Right ventricle myocardium superior (tissue), 1 donor: ENCODE data around the gene KIAA1671. TPM values are rescaled to one million over a fixed set of nuclear protein-coding genes. Genes with fewer than 3 reads are reported as not detected.

Experiments used
- ATAC-seq: fragments of 200-7000 bp; cut with Tn5 transposase; one replicate; pipeline ENCODE4 v1.9.1; 2020; ENCODE audit warnings: mild to moderate bottlenecking; ENCODE audit not compliant: poor library complexity
- DNase-seq: peaks from one replicate; pipeline ENCODE4 v3.0.0-alpha.2; 2020
- intact Hi-C: fragments of 100-400 bp; cut with DNase I; formaldehyde crosslinking; loops from one replicate; pipeline ENCODE4 v1.11.2; 2022
- total RNA-seq: library from RNA; stranded (reverse); fragmentation: NEBNext Ultra II Directional; extraction: Animal tissue kit (Norgen Biotek cat#: 25700); gene quantifications from one replicate; pipeline ENCODE4 v1.2.1, GENCODE V29; 2021
- donor health status: DM: no; HTN: yes; CAD: no; lungs with severe emphysema.

The KIAA1671 gene
- total RNA-seq, 1 donor from 2014 or later, result 12.6 TPM

DNA sequence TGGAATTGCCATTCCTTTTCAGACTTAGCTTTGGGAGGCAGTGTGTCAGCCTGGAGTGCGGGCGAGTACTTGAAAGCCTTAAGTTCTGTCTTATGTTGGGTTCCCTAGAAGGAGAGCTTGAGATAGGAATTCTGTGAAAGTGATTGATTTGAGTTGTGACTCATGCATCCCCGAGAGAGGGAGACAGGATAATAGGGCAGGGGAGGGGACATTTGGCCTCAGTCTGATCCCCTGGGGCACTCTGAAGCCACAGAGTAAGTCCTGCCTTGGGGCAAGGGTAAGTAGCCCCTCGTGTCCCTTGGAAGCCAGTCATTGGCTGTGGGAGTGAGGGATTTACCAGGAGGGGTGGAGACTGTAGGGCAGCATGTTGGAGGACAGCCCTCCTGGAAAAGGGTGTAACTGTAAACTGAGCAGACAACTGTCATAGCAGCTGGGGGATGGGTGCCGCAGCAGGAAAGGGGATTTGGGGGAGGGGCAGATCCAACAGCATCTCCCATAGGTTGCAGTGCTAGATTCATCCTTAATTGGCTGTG is 44.0 kb downstream of the KIAA1671 start:
- intact Hi-C loops, result no loop called here
- ATAC-seq (peak; percentile 70), DNase-seq (no peak)

DNA sequence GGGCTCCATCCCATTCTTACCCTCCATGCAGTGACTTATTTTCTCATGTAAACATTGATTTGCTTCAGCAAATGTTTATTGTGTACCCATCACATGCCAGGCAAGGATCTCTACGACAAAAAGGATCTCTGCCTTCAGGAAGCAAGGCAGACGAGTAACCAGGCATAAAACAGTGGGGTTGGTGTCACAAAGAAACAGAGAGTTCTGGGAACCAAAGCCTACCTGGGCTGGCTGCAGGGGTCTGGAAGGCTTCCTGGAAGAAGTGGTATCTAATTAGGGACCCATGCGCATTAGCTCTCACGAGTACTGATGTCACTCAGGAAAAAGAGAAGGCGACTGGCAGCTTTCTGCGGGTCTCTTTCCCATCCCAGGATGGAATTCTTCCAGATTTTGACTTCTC is 44.5 kb downstream of the KIAA1671 start:
- intact Hi-C loops, result no loop called here
- DNase-seq, result no peak
- ATAC-seq, result no peak

DNA sequence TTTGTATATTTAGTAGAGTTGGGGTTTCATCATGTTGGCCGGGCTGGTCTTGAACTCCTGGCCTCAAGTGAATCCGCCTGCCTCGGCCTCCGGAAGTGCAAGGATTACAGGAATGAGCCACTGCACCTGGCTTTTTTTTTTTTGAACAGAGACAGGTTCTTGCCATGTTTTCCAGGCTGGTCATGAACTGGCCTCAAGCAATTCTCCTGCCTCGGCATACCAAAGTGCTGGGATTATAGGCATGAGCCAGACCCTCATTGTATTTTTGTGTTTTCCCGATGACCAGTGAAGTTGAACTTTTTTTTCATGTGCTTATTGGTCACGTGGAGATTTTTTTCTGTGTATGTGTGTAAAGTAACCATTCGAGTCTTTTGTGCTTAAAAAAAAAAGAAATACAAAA is 48.2 kb downstream of the KIAA1671 start:
- ATAC-seq, result no peak
- intact Hi-C loops, result no loop called here
- DNase-seq, result no peak

DNA sequence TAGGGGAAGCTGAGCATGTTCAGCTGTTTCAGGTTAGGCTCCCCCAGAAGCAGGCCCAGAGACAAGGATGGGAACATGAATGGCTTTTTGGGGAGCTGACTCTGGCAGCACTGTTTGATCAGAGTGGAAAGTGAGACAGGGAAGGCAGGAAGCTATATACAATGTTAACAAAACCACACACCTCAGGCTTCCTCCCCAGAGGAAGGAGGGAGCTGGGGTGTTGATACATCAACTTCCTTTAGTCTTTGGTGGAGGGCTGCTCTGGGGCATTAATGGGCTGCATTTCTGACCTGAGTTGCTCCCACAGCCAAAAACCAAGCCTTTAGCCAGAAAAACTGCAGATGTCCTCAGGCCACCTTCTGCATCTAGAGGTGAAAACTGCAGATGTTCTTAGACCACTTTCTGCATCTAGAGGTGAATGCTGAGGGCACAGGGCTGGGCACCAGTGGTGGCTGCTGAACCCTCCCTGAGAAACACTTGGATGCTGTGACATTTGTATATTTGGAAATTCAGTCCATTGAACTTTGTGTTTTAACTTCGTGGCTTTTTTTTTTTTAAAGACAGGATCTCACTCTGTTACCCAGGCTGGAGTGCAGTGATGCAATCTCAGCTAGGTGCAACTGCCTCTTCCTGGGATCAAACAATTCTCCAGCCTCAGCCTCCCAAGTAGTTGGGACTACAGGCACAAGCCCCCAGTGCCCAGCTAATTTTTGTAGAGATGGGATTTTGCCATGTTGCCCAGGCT is 49.9 kb downstream of the KIAA1671 start:
- intact Hi-C loops, result no loop called here
- no peak for DNase-seq
- ATAC-seq, result no peak

DNA sequence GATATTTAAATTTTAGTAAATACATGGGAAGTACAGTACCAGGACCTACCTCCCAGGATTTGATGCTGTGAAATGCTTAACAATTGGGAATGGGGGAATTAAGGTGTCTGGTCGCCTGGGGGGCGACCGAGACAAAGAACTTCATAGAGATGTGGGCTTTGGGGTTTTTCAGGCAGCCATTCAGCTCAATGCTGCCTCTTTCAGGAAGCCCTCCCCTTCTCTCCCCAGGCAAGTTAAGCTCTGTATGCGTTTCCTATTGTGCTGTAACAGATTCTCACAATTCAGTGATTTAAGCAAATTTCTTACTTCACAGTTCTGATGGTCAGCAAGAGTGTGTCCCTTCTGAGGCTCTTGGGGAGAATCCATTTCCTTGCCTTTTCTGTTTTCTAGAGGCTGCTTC is 53.8 kb downstream of the KIAA1671 start:
- intact Hi-C loops, result no loop called here
- ATAC-seq (no peak), DNase-seq (no peak)

DNA sequence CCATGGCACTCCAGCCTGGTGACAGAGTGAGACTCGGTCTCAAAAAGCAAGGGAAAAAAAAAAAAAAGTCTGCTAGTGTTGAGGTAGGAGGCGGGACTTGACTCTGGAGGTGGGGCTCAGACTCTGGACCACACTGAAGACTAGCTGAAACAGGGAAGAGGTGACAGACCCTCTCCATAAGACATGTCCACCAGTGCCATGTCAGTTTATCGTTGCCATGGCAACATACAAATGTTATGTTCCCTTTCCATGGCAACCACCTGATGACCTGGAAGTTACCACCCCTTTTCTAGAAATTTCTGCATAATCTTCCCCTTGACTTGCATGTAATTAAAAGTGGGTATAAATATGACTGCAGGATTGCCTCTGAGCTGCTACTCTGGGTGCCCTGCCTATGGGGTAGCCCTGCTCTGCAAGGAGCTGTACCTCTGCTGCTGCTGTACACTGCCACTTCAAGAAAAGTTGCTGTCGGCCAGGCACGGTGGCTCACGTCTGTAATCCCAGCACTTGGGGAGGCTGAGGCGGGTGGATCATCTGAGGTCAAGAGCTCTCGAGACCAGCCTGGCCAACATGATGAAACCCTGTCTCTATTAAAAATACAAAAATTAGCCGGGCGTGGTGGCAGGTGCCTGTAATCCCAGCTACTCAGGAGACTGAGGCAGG is 55.1 kb downstream of the KIAA1671 start:
- no peak for DNase-seq
- intact Hi-C loops, result no loop called here
- no peak for ATAC-seq

DNA sequence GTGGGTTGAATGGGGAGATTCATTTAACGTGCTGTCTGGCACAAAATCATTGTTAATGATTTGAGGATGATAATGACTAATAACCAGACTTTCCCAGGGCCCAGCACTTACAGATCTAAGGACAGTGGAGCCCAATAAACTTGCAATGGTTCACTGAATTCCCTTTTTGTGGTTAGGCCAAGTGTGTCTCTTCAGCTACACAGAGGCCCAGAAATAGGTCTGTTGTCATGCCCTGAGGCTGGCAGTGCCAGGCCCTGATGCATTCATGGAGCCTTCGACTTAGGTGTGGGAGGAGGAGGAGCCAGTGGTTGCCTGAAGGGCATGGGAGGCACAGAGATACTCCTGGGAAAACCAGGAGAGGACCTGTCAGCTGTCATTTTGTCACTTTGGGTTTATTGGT is 56.1 kb downstream of the KIAA1671 start:
- peak; percentile 62 for DNase-seq
- intact Hi-C loops, result no loop called here
- peak; percentile 87 for ATAC-seq

DNA sequence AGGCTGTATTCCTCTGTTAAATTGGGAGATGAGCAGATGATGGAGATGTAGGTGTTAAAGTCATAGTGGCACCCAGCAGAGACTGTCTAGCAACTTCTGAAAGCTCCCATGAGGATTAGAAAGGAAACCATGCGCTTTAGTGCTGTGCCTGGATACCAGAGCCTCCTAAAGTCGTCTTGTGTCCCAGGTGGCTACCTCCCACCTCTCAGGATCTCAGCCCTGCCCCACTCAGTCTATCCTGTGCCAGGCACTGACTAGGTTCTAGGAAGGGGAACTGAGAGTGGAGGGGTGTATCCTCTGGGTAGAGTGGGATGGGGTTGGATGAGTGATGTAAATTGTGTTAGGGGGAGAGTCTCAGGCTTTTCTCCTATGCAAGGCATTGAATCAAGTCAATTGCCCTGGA is 60.2 kb downstream of the KIAA1671 start:
- intact Hi-C loops, result no loop called here
- DNase-seq (no peak), ATAC-seq (no peak)

DNA sequence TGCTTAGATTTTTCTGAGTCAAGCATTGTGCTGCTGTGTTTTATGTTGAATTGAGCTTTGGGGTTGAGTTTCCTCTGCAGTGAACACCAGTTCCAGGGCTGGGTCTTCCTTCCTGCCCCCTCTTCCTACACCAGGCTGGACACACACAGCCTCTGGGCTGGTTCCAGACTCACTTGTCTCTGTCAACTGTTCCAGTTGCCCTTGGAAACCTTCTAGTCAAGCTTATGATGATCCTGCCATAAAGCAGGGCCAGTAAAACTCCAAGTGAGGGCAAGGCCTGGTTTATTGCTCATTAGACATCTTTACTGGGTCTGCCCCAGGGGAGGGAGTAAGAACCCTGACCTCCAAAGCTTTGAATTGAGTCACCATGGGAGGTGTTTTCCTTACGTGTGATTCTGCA is 61.1 kb downstream of the KIAA1671 start:
- intact Hi-C loops, result no loop called here
- ATAC-seq (peak; percentile 62), DNase-seq (no peak)

DNA sequence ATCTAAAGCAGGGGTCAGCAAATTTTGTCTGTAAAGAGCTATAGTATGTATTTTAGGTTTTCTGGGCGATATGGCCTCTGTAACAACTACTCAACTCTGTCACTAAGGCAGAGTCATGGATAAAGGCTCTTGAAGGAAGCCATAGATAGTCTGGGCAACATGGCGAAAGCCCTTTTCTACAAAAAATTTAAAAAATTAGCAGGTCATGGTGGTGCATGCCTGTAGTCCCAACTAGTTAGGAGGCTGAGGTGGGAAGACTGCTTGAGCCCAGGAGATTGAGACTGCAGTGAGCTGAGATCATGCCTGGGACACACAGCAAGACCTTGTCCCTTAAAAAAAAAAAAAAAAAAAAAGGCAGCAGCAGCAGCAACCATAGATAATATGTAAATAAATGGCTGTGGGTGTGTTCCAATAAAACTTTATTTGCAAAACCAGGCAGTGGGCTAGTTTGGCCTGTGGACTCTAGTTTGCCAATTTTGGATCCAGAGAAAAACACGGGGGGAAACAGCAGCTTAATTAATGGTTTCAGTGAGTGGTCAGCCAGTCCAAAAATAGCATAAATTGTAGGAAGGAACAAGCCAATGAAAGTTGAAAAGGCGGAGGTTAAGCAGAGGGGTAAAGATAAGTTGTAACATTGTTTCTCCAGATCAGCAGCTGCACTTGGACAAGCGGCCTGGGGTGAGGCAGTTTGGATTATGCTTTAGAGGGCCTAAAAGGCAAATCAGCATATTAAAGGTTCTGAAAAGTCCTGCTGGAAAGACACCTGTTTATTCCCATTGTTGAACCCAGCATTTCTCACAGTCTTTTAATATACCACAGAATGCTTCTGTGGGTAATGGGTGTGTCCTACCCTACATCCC is 62.6 kb downstream of the KIAA1671 start:
- ATAC-seq (no peak), DNase-seq (no peak)
- intact Hi-C loops, result loop anchor here (5.0 kb wide), 1 partner anchor 33 kb away; no protein-coding TSS in a partner anchor

DNA sequence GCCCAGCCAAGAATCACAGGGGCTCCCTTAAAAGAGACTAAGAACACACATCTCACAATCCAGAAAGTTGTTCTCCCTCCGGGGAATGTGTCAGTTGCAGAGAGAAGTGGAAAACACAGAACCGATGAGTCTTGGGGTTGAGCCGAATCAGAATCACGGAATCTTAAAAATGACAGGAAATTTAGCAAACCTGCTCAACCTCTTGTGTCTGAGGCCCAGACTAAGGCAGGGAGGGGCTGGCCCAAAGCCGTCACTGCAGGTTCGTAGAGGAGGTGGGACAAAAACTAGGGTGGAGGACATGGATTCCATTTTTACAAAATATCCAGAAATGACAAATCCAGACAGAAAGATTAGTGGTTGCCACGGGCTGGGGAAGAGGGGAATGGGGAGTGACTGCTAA is 63.8 kb downstream of the KIAA1671 start:
- no peak for DNase-seq
- intact Hi-C loops, result loop anchor here (5.0 kb wide), 1 partner anchor 34 kb away; no protein-coding TSS in a partner anchor
- ATAC-seq, result no peak

DNA sequence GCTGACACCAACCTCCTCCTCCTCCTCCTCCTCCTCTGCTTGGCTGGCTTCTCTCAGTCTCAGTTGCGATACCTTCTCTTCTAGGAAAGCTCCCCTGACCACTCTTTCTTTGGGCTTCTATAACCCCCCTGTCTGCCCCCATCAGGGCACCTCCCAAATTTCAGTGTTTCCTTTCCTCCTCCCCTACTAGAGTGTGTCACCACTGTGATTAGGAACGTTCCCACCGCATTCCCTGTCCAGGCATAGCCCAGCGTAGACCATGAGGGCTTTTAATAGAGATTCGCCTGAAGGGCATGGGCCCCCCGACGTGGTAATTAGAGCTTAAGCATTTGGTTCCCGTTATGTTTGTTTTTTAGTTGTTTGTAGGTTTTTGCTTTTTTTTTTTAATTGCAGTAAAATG is 65.5 kb downstream of the KIAA1671 start:
- intact Hi-C loops, result loop anchor here (5.0 kb wide), 1 partner anchor 36 kb away; no protein-coding TSS in a partner anchor
- ATAC-seq, result no peak
- DNase-seq, result no peak

DNA sequence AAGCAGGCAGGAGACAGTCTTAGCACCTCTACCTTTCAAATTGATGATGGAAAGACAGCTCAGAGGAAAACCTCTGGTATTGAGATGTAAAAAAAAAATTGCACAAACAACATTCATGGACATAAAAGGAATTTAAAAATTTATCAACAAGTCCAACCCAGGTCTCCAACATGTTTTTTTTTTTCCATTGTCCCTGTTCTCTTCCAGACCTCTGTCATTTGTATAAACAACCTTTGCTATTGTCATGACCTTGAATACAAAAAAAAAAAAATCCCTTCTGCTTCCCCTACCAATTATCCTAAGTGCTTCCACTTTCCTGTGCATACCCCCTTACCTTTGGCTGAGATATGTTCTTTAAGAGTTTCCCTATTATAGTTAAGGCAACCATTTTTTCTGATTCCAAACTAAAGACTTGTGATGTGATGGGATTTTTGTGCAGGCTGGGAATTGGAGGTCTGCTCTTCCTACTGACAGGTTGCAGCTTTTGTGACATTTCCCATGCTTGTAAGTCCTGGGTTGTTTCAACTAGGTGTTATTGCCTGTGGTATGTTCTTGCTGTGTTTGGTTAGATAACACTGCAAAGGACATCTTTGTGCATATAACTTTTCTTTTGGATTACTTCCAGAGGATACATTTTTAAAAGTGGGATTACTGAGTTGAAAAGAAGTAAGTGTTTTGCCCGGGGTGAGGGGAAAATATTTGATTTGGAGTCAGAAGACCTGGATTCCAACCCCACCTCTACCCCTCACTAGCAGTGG is 67.1 kb downstream of the KIAA1671 start:
- no peak for ATAC-seq
- intact Hi-C loops, result loop anchor here (5.0 kb wide), 1 partner anchor 37 kb away; no protein-coding TSS in a partner anchor

DNA sequence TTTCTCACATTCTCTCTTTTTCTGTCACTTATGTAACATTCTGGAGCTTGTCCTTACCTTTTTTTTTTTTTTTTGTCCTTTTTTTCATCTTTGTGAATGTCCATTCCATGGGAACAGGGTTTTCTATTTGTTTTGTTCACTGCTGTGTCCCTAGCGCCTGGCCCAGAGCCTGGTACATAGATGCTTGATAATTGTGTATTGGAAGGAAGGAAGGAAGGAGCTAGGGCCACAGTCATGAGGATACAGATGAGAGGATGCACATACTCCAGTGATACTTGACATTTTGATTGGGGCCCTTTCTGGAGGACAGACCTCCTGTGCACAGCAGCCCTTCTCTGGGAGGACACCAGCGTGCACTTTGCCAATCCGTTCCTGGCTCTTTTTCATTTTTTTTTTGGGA is 68.9 kb downstream of the KIAA1671 start:
- DNase-seq, result no peak
- intact Hi-C loops, result no loop called here

More for the DNA sequence above, 67.1 kb downstream of the KIAA1671 start:
- DNase-seq, result no peak

DNA sequence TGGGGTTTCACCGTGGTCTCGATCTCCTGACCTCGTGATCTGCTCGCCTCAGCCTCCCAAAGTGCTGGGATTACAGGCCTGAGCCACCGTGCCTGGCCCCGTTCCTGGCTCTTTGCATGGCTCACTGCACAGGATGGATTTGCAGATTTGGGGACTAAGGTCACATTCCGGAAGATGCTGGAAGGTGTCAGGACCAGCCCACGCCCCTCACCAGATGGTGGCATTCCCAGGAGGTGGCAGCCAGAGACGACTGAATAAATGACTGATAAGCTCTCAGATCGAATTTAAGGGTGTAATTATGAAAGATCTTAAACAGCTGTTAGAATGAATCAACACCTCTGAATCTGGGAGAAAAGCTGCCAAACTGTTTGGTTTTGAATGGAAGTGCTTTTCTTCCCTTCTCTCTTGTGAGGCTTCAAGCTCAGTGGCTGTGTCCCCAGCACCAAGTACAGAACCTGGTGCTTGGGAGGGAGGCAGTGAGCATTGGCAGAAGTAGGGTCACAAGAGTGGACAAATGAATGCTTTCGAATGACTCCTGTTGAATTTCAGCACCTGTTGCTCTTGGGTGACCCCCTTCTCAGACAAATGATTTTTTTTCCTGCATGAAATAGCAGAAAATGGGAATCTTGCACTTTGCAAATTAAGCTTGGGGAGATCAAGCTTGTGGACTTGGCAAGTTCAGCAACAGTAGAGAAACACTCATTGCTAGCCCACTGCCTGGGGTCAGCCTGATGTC is 69.6 kb downstream of the KIAA1671 start:
- peak; percentile 58 for DNase-seq

More for the DNA sequence above, 68.9 kb downstream of the KIAA1671 start:
- no peak for ATAC-seq

DNA sequence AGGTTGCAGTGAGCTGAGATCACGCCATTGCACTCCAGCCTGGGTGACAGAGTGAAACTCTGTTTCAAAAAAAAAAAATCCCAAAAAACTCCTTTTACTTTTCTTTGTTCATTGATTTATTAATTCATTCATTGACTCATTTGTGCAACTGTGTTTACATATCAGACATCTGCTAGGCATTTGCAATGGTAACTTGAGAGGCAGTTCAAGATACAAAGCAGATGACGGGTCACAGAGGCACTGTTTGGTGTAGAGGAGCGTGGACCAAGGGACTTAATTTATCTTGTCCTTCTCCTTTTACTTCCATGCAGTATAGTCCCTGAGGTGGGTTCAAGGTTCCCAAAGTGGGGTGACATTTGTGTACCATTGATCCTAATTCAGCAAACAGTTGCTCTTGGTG is 71.4 kb downstream of the KIAA1671 start:
- ATAC-seq, result no peak
- DNase-seq, result no peak
- intact Hi-C loops, result no loop called here

More for the DNA sequence above, 69.6 kb downstream of the KIAA1671 start:
- intact Hi-C loops, result no loop called here
- peak; percentile 49 for ATAC-seq

DNA sequence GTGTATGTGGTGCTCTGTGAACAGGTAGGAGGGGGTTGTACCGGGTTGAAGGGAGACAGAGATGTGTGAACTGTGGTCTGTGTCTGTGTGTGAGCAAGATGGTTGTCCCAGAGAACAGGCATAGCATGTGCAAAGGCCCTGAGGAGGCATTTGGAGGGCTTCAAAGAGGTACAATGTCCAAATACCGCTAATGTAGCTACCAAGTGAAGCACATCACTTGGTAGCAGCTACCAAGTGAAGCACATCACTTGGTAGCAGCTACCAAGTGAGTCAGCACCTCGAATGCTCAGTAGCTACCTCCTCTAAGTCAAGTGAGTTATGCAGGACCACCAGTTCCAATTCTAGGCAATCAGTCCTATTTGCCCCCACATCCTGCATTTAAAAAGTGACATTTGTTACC is 72.4 kb downstream of the KIAA1671 start:
- intact Hi-C loops, result loop anchor here (5.0 kb wide), 1 partner anchor 73 kb away; the partner anchor contains the start of gene KIAA1671
- ATAC-seq (no peak), DNase-seq (no peak)
